Psoas muscle (tissue), 8 donors: ENCODE measurements around the gene ZNF808. TPM values are rescaled to one million over a fixed set of nuclear protein-coding genes. Genes with fewer than 3 reads are reported as not detected.
"Not testable (repeated sequence)": the region's sequence is repeated elsewhere in the genome, so short reads cannot be mapped to it uniquely, and the experiment has no call there.

Source experiments
- ATAC-seq, 4 donors: fragments of 200-7000 bp; cut with Tn5 transposase; one replicate each; pipeline ENCODE4 v1.9.1; 2020; ENCODE audit warnings: moderate library complexity in 3 of 4, mild to moderate bottlenecking in 2 of 4
- DNase-seq, 2 donors: peaks; one replicate each; pipeline ENCODE4 v3.0.0-alpha.2; 2020
- H3K27ac ChIP-seq: fragments of 200-600 bp; one replicate; pipeline ENCODE4 v1.8.0; 2022
- H3K27me3 ChIP-seq, 3 donors: fragments of 200-600 bp in 1 of 3; one replicate each; pipeline versions ENCODE4 v1.6.1 to v1.8.0; 2013 to 2022; ENCODE audit warnings: low read length in 2 of 3, mild to moderate bottlenecking in 2 of 3, moderate library complexity in 1 of 3; ENCODE audit not compliant: insufficient read depth in 3 of 3
- H3K36me3 ChIP-seq, 2 donors: fragments of 200-600 bp in 1 of 2; one replicate each; pipeline versions ENCODE4 v1.6.1 to v1.8.0; 2013 to 2022; ENCODE audit warnings: low read depth in 1 of 2, mild to moderate bottlenecking in 1 of 2, moderate library complexity in 1 of 2; ENCODE audit not compliant: insufficient read depth in 1 of 2
- H3K4me1 ChIP-seq: fragments of 200-600 bp; one replicate; pipeline ENCODE4 v1.8.0; 2022
- H3K4me3 ChIP-seq: fragments of 200-600 bp; one replicate; pipeline ENCODE4 v1.8.0; 2022; ENCODE audit warnings: mild to moderate bottlenecking
- H3K9me3 ChIP-seq: fragments of 200-600 bp; one replicate; pipeline ENCODE4 v1.8.0; 2022
- WGBS, 3 donors: extraction: QIAGEN DNeasy Blood & Tissue Kit; methylation state at CpG; one replicate each; pipeline versions ENCODE4 v1.1.6 to v1.1.7; 2013; 5-methylcytosine and 5-hydroxymethylcytosine counted together
- intact Hi-C, 2 donors: fragments of 100-400 bp; cut with DNase I; formaldehyde crosslinking; loops; one replicate each; pipeline versions ENCODE4 v1.11.0 to v1.14.2; 2022
- long read RNA-seq, 2 donors: library from polyadenylated mRNA; unstranded; transcript quantifications; one replicate each; pipeline ENCODE4 v2.0.0, GENCODE V29; 2021
- polyA plus RNA-seq, 3 donors: library from polyadenylated mRNA; stranded (reverse); fragments of 200-250 nt; gene quantifications; one replicate each; pipeline ENCODE4 v1.2.3, GENCODE V29; 2013
- total RNA-seq, 4 donors: library from RNA; stranded (reverse); fragmentation: NEBNext Ultra II Directional in 2 of 4; extraction: Animal tissue kit (Norgen Biotek cat#: 25700) in 2 of 4; gene quantifications; one replicate each; pipeline versions ENCODE4 v1.2.1 to v1.2.4, GENCODE V29; 2021 to 2023
- TF ChIP-seq, protein P1 (sequence below): fragments of 200-600 bp; IDR thresholded peaks from one replicate; pipeline ENCODE4 v1.8.0; 2022; ENCODE audit warnings: antibody characterized with exemption
- donor health status: healthy with polysubstance abuse.
- donor health status: DM: no; HTN: no; CAD: no; lungs with moderate emphysema.
- donor health status: Bipolar disorder and iron deficiency.
- donor health status: healthy.
- donor health status: DM: yes; HTN: yes; CAD: no.
- donor health status: DM: no; HTN: no; CAD: no.
- donor health status: DM: no; HTN: no; CAD: no.
- donor health status: DM: yes; HTN: yes; CAD: no.

ZNF808 gene
- 10 to 100 TPM in 2 of 4 donors, 1 to 10 TPM in 2; 7.5 to 12.6 (median 10.1) TPM for total RNA-seq
- polyA plus RNA-seq = 1 to 10 TPM in 2 of 3 donors, under 1 TPM in 1; 0.83 to 8.4 (median 2.0) TPM
- long read RNA-seq, donor 1, partial matches to known transcripts = 0 of 2 reads
- long read RNA-seq, donor 1, other reads (novel, unspliced or antisense) = 0 of 2 reads
- long read RNA-seq, donor 2, partial matches to known transcripts = 0 of 3 reads
- long read RNA-seq, donor 2, other reads (novel, unspliced or antisense) = 2 of 3 reads

DNA sequence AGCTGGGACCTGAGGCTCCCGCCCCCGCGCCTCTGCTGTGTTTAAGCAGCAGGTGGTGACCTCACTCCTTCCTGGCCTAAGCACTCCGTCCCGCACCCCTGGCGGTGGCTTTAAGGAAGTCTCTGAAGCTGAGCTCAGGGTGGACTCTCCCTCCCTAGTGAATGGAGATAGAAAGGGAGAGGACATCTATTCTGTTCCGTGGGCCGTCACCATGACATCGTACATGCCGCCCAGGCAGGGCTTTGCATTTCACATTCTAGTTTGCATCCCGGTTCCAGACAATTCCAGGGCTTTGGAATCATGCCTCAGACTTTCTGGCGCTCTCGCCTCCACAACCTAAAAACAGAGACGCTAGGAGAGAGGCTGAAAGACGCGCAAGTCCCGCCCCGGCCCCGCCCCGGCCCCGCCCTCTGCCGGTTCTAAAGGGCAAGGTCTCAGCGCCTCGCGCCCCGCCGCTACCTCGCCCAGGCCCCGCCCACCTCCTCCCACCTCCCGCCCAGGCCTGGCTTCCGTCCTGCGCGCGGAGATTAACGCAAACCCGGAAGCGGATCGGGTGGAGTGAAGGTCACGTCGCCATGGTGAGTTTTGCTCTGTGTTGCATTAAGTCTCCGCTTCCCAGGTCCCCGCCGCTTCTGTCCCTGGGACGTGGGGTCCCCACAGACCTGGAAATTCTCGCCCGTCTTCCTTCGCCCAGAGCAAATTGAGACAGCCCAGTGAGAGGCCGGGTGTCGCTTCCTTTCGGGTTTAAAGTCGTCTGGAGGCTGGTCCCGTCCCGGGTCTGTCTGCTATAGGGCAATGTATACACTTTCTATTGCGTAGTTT is at the start of gene ZNF808:
Gene ZNF808, plus strand, starts transcription at position 535 of the 822 bp plus-strand sequence. CDS start 15,617 bp downstream, outside the sequence.
- H3K36me3 ChIP-seq = no peaks in the 10 kb centered on the region
- peak within 1 kb of the TSS; percentile 92 for H3K27ac ChIP-seq
- H3K4me1 ChIP-seq = peaks cover 6% of the 10 kb centered on the region
- 0 to 1% (median 0%) methylated on average over 41 to 54 of the region's 54 CpGs for WGBS, 3 donors
- H3K27me3 ChIP-seq = no peaks in the 10 kb centered on the region
- ATAC-seq (peak; percentile 99), DNase-seq (peak; percentile 98)
- TF ChIP-seq, protein P1, sequence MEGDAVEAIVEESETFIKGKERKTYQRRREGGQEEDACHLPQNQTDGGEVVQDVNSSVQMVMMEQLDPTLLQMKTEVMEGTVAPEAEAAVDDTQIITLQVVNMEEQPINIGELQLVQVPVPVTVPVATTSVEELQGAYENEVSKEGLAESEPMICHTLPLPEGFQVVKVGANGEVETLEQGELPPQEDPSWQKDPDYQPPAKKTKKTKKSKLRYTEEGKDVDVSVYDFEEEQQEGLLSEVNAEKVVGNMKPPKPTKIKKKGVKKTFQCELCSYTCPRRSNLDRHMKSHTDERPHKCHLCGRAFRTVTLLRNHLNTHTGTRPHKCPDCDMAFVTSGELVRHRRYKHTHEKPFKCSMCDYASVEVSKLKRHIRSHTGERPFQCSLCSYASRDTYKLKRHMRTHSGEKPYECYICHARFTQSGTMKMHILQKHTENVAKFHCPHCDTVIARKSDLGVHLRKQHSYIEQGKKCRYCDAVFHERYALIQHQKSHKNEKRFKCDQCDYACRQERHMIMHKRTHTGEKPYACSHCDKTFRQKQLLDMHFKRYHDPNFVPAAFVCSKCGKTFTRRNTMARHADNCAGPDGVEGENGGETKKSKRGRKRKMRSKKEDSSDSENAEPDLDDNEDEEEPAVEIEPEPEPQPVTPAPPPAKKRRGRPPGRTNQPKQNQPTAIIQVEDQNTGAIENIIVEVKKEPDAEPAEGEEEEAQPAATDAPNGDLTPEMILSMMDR = peak; percentile 63
- H3K4me3 ChIP-seq = peak within 1 kb of the TSS; percentile 84
- H3K9me3 ChIP-seq = no peaks in the 10 kb centered on the region
- intact Hi-C loops = no loop called here

GRCh38 chr19:52484111-52484743 is 43.2 kb upstream of the ZNF808 start:
- intact Hi-C loops, H3K4me1 ChIP-seq, H3K27ac ChIP-seq, ATAC-seq, H3K36me3 ChIP-seq, H3K27me3 ChIP-seq, DNase-seq, H3K4me3 ChIP-seq: not testable (repeated sequence)
- peaks cover 50% of the 10 kb centered on the region for H3K9me3 ChIP-seq
- WGBS, 3 donors = 49 to 56% (median 52%) methylated on average over 7 of the region's 7 CpGs

DNA sequence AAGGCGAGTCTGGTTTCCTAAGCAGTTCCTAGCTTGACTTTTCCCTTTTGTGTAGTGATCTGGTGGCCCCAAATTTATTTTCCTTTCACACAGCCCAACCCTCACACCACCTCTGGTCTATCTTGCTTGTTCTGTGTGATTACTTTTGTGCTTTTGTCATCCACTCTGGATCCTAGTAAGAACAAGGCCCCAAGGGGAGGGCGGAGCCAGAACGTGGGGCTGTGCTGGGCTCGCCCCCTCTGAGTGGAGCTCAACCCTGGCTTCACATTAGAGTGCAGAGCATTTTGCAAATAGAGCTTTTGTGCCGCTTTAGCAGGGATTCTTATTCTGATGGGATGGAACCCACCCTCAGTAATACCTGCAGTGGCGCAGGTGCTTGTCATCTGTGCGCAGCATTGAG is 42.4 kb upstream of the ZNF808 start:
- H3K27me3 ChIP-seq, H3K36me3 ChIP-seq, intact Hi-C loops, H3K27ac ChIP-seq, DNase-seq, ATAC-seq, H3K4me1 ChIP-seq, H3K4me3 ChIP-seq: not testable (repeated sequence)
- peaks cover 51% of the 10 kb centered on the region for H3K9me3 ChIP-seq
- 37 to 45% (median 40%) methylated on average over 7 of the region's 7 CpGs for WGBS, 3 donors

DNA sequence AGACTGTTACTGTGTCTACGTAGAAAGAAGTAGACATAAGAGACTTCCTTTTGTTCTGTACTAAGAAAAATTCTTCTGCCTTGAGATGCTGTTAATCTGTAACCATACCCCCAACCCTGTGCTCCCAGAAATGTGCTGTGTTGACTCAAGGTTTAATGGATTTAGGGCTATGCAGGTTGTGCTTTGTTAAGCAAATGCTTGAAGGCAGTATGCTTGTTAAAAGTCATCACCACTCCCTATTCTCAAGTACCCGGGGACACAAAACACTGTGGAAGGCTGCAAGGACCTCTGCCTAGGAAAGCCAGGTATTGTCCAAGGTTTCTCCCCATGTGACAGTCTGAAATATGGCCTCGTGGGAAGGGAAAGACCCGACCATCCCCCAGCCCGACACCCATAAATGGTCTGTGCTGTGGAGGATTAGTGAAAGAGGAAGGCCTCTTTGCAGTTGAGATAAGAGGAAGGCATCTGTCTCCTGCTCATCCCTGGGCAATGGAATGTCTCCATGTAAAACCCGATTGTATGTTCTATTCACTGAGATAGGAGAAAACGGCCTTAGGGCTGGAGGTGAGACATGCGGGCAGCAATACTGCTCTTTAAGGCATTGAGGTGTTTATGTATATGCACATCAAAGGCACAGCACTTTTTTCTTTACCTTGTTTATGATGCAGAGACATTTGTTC is 41.8 kb upstream of the ZNF808 start:
- intact Hi-C loops, H3K4me1 ChIP-seq, H3K36me3 ChIP-seq, H3K4me3 ChIP-seq, H3K27me3 ChIP-seq, ATAC-seq, DNase-seq, H3K27ac ChIP-seq: not testable (repeated sequence)
- WGBS, 3 donors = 7 to 12% (median 10%) methylated on average over 8 of the region's 8 CpGs
- peaks cover 50% of the 10 kb centered on the region for H3K9me3 ChIP-seq

DNA sequence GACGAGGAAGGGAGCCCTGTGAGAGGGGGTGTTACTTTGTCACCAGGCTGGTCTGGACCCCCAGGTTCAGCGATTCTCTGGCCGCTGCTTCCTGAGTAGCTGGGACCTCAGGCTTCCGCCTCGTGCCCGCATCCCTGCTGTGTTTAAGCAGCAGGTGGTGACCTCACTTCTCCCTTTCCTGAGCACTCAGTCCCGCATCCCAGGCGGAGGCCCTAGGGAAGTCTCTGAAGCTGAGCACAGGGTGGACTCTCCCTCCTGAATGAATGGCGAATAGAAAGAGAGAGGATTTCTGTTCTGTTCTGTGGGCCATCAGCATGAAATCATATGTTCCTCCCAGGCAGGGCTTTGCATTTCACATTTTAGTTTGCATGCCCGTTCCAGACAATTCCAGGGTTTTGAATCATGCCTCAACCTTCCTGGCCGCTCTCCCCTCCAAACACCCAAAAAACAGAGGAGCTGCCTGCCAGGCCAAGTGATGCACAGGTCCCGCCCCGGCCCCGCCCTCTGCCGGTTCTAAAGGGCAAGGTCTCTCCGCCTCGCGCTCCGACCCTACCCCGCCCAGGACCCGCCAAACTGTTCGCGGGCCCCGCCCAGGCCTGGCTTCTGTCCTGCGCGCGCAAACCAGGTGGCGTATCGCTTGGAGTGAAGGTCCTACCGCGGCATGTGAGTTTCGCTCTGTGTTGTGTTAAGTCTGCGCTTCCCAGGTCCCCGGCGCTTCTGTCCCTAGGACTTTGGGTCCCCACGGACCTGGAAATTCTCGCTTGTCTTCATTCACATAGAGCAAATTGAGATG is 35.1 kb upstream of the ZNF808 start:
- H3K4me1 ChIP-seq = no peaks in the 10 kb centered on the region
- TF ChIP-seq, protein P1 = no peak
- no peak overlapping the region for H3K27ac ChIP-seq
- no peaks in the 10 kb centered on the region for H3K36me3 ChIP-seq
- DNase-seq (no peak), ATAC-seq (no peak)
- 20 to 24% (median 22%) methylated on average over 37 of the region's 37 CpGs for WGBS, 3 donors
- H3K9me3 ChIP-seq = peaks cover 32% of the 10 kb centered on the region
- H3K27me3 ChIP-seq = peaks cover 0 to 5% (median 3%) of the 10 kb centered on the region in 3 donors
- peak overlapping the region; percentile 28 for H3K4me3 ChIP-seq
- intact Hi-C loops = no loop called here
